HG03378 (cell line): ENCODE results near the gene TNS3.

Source experiments
- ATAC-seq: cut with Tn5 transposase; IDR thresholded peaks from one replicate; pipeline ENCODE4 v1.9.1; 2021; ENCODE audit warnings: mild to moderate bottlenecking, moderate library complexity; ENCODE audit not compliant: unreplicated experiment

Gene TNS3

GRCh38 chr7:47393406-47393805, 188.5 kb downstream of the TNS3 start:
- ATAC-seq, result no peak

- no peak for ATAC-seq
Observed at GRCh38 chr7:47392241-47392759, 189.6 kb downstream of the TNS3 start.

GRCh38 chr7:47391726-47392125, 190.2 kb downstream of the TNS3 start:
- ATAC-seq, result no peak

- no peak for ATAC-seq
Observed at GRCh38 chr7:47390914-47391313, 191.0 kb downstream of the TNS3 start.

GRCh38 chr7:47389923-47390630, 191.8 kb downstream of the TNS3 start:
- no peak for ATAC-seq

- ATAC-seq, result no peak
Observed at GRCh38 chr7:47389171-47389922, 192.6 kb downstream of the TNS3 start.

GRCh38 chr7:47387506-47387905, 194.4 kb downstream of the TNS3 start:
- no peak for ATAC-seq

GRCh38 chr7:47386273-47386835, 195.6 kb downstream of the TNS3 start:
- ATAC-seq, result no peak

- ATAC-seq, result no peak
Observed at GRCh38 chr7:47385536-47386125, 196.3 kb downstream of the TNS3 start.

- ATAC-seq, result no peak
Observed at GRCh38 chr7:47384755-47385535, 197.0 kb downstream of the TNS3 start.

- no peak for ATAC-seq
Observed at GRCh38 chr7:47383696-47384445, 198.0 kb downstream of the TNS3 start.

- no peak for ATAC-seq
Observed at GRCh38 chr7:47383072-47383471, 198.8 kb downstream of the TNS3 start.

- no peak for ATAC-seq
Observed at GRCh38 chr7:47382200-47382599, 199.7 kb downstream of the TNS3 start.

GRCh38 chr7:47381134-47381495, 200.8 kb downstream of the TNS3 start:
- no peak for ATAC-seq

- ATAC-seq, result no peak
Observed at GRCh38 chr7:47380325-47381133, 201.4 kb downstream of the TNS3 start.

GRCh38 chr7:47379629-47380324, 202.1 kb downstream of the TNS3 start:
- no peak for ATAC-seq

- ATAC-seq, result no peak
Observed at GRCh38 chr7:47378728-47379395, 203.0 kb downstream of the TNS3 start.

GRCh38 chr7:47377741-47378140, 204.2 kb downstream of the TNS3 start:
- no peak for ATAC-seq
